Measurements from ENCODE around the gene CARS2. TPM values are rescaled to one million over a fixed set of nuclear protein-coding genes. Genes with fewer than 3 reads are reported as not detected.
"Not testable (repeated sequence)": the region's sequence is repeated elsewhere in the genome, so short reads cannot be mapped to it uniquely, and the experiment has no call there.

The CARS2 gene
- total RNA-seq, 2 experiments from 2014 or later: 58.9 to 69.5 TPM

DNA sequence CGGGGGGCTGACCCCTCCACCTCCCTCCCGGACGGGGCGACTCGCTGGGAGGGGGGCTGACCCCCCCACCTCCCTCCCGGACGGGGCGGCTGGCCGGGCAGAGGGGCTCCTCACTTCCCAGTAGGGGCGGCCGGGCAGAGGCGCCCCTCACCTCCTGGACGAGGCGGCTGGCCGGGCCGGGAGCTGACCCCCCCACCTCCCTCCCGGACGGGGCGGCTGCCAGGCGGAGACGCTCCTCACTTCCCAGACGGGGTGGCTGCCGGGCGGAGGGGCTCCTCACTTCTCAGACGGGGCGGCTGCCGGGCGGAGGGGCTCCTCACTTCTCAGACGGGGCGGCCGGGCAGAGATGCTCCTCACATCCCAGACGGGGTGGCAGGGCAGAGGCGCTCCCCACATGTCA lies 99.6 kb downstream of the CARS2 start:
- POLR2A ChIA-PET; DNase-seq; CTCF ChIA-PET; H3K27me3 Mint-ChIP-seq; H3K4me3 Mint-ChIP-seq; H3K4me1 Mint-ChIP-seq; H3K36me3 Mint-ChIP-seq (ENCODE audit: low read depth); H3K9me3 Mint-ChIP-seq; H3K27ac Mint-ChIP-seq: not testable (repeated sequence)

GRCh38 chr13:110605132-110605531 lies 100.8 kb downstream of the CARS2 start:
- no peak overlapping the region for H3K4me3 Mint-ChIP-seq
- ChIA-PET POLR2A (no interaction called here), CTCF (no interaction called here)
- DNase-seq: no peak
- no peaks in the 10 kb centered on the region for H3K9me3 Mint-ChIP-seq
- no peak overlapping the region for H3K27ac Mint-ChIP-seq
- H3K4me1 Mint-ChIP-seq: no peaks in the 10 kb centered on the region
- no peaks in the 10 kb centered on the region for H3K27me3 Mint-ChIP-seq
- no peaks in the 10 kb centered on the region for H3K36me3 Mint-ChIP-seq (ENCODE audit: low read depth)

- DNase-seq: no peak
- ChIA-PET CTCF (no interaction called here), POLR2A (no interaction called here)
- H3K9me3 Mint-ChIP-seq: no peaks in the 10 kb centered on the region
- no peak overlapping the region for H3K4me3 Mint-ChIP-seq
- no peaks in the 10 kb centered on the region for H3K4me1 Mint-ChIP-seq
- no peaks in the 10 kb centered on the region for H3K36me3 Mint-ChIP-seq (ENCODE audit: low read depth)
- no peak overlapping the region for H3K27ac Mint-ChIP-seq
- H3K27me3 Mint-ChIP-seq: no peaks in the 10 kb centered on the region
Measured at GRCh38 chr13:110600980-110601379, 104.9 kb downstream of the CARS2 start.

DNA sequence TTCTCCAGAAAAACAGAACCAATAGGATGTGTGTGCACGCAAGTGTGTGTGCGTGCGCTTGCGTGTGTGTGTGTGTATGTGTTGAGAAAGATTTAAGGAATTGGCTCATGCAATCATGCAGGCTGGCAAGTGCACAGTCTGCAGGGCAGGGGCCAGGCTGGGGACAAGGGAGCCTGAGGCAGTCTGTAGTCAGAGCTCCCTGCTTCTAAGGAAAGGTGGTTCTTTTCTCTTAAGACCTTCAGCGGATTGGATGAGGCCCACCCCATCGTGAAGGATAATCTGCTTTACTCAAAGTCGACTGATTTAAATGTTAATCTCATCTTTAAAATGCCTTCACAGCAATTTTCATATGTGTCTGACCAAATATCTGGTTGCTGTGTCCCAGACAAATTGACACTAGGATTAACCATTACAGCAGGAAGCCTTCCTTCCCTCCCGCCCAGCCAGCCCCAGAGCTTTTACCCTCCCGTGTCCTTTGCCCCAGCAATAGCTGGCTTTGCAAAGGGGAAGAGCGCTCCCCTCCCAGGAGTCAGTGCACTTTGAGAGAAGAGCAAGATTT lies 105.6 kb downstream of the CARS2 start:
- Mint-ChIP-seq H3K27me3 (no peaks in the 10 kb centered on the region), H3K36me3 (ENCODE audit: low read depth) (no peaks in the 10 kb centered on the region), H3K9me3 (no peaks in the 10 kb centered on the region), H3K4me3 (no peak overlapping the region), H3K4me1 (no peaks in the 10 kb centered on the region), H3K27ac (no peak overlapping the region)
- POLR2A ChIA-PET: no interaction called here
- CTCF ChIA-PET: no interaction called here
- DNase-seq: no peak

DNA sequence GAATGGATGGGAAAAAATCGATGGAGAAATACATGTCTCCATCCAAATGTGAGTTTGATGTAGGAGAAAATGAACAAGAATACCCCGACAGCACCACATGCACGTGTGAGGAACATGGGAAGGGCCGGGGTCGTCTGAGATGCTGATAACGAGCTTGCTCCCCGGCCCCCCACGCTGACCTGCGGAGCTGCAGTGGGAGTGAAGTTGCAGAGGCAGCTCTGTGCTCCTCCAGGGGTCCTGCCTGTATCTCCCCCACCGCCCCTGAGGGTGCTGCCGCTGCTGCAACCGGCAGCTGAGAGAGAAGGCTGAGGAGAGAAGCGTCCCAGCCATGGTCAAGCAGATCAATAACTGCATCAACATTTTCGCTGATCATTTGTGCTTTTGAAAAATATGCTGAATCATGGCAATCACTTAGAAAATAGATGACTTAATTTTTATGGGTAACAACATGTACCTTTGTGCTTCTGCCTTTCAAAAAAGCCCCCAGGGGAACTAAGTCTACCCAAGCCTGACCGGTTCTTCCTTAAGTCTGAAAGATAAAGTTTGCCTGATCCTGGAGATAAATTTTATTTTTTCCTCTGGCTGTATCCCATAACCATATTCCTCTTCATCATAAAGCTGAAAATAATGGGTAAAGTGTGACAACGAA lies 108.8 kb downstream of the CARS2 start:
- Mint-ChIP-seq H3K9me3 (no peaks in the 10 kb centered on the region), H3K27ac (no peak overlapping the region), H3K4me3 (no peak overlapping the region), H3K27me3 (peaks cover 2% of the 10 kb centered on the region), H3K4me1 (no peaks in the 10 kb centered on the region), H3K36me3 (ENCODE audit: low read depth) (no peaks in the 10 kb centered on the region)
- DNase-seq: no peak
- ChIA-PET POLR2A (no interaction called here), CTCF (interaction anchor here (0.6 kb wide), 1 partner anchor 118 kb away, joined by 4 read pairs; no protein-coding TSS in a partner anchor)

DNA sequence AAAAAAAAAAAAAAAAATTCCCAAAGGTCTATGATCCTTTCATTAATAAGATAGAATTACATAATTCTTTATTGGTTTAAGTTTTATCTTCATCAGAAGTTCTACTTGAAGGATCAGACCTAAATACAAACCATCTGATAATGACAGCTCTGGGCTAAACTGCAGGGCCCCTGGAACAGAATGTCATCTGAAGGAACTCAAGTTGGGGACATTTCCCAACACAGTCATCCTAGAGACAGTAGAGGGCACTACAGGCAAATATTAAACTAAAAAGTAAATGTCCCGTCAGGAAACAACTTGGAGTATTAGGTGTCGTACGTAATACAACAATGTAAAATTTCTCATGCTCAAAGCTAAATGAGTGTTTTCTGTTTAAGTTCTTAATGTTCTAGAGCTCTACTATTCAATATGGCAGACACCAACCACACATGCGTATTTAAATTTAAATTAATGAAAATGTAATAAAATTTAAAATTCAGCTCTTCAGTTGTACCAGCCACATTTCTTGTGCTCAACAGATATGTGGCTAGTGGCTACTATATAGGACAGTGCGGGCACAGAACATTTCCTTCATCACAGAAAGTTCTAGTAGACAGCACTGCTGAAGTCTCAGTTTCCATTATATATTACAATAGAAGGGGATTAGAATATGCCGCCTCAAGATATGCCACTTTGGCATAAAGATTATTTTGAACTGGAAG lies 112.3 kb downstream of the CARS2 start:
- CTCF ChIA-PET: interaction anchor here (1.0 to 1.2 kb wide), 3 partner anchors 15 to 22 kb away, joined by 3 to 4 read pairs (median 3); partner anchors contain the start of gene NAXD
- H3K27ac Mint-ChIP-seq: no peak overlapping the region
- no peaks in the 10 kb centered on the region for H3K9me3 Mint-ChIP-seq
- no peaks in the 10 kb centered on the region for H3K36me3 Mint-ChIP-seq (ENCODE audit: low read depth)
- no peak overlapping the region for H3K4me3 Mint-ChIP-seq
- H3K27me3 Mint-ChIP-seq: peaks cover 10% of the 10 kb centered on the region
- DNase-seq: peak; percentile 33
- H3K4me1 Mint-ChIP-seq: no peaks in the 10 kb centered on the region
- POLR2A ChIA-PET: no interaction called here

GRCh38 chr13:110592665-110593064 lies 113.3 kb downstream of the CARS2 start:
- Mint-ChIP-seq H3K4me3 (no peak overlapping the region), H3K9me3 (no peaks in the 10 kb centered on the region), H3K27me3 (peaks cover 11% of the 10 kb centered on the region), H3K4me1 (no peaks in the 10 kb centered on the region), H3K27ac (no peak overlapping the region), H3K36me3 (ENCODE audit: low read depth) (no peaks in the 10 kb centered on the region)
- POLR2A ChIA-PET: no interaction called here
- CTCF ChIA-PET: no interaction called here
- DNase-seq: no peak

Other genes starting within 250 kb of the CARS2 start
- 1 to 10 TPM; 3.2 to 4.1 TPM for gene RAB20, start 144.4 kb downstream of the CARS2 start, total RNA-seq
- gene NAXD, start 90.6 kb downstream of the CARS2 start, total RNA-seq: 10 to 100 TPM; 23.3 to 25.2 TPM
- 10 to 100 TPM; 16.0 to 21.3 TPM for gene ING1, start 7.6 kb upstream of the CARS2 start, total RNA-seq
- gene ANKRD10, start 209.0 kb upstream of the CARS2 start, total RNA-seq: 100 to 1,000 TPM; 101 to 111 TPM

Data from activated CD4-positive, alpha-beta T cell treated with anti-CD3 and anti-CD28 coated beads, Interleukin-2, amount 10 ng/mL, durations not matched to agents 7 days and 5 days (primary cell).